ENCODE results near the gene USP36.

DNA sequence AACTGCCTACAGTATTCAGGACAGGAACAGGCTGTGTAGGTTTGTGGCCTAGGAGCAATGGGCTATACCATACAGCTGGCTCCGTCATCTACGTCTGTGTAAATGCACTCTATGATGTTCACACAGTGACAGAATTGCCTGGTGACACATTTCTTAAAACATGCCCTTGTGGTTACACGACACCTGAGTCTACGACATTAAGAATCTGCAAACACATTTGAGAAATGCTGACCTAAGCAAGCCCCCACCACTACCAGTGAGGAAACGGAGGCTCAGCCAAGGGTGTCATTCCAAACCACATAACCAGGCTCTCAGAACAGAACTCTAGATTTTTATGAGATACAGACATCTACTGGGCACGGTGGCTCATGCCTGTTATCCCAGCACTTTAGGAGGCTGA lies 23.5 kb downstream of the USP36 start:
- no peak for TF ChIP-seq POLR2A (IDR thresholded peaks at IDR 0.05; ENCODE audit: low read length)
- no peak for TF ChIP-seq GATA1 (IDR thresholded peaks at IDR 0.05; ENCODE audit: low read depth, low read length)

All from erythroblast (primary cell).